Activated B cell treated with CpG ODN at 0.5 μM for 24 hours (primary cell): ENCODE results near the gene IL1R2. TPM values are rescaled to one million over a fixed set of nuclear protein-coding genes. Genes with fewer than 3 reads are reported as not detected.

Experiments
- ATAC-seq: fragments of 200-7000 bp; cut with Tn5 transposase; one replicate; pipeline ENCODE4 v1.10.0; 2021; ENCODE audit warnings: low read depth, mild to moderate bottlenecking, moderate library complexity
- CTCF ChIA-PET: fragments of 350-600 bp; sonication (Branson Sonifier 250); formaldehyde crosslinking; loops from one replicate; lab custom pipeline; 2021; ENCODE audit warnings: antibody characterized with exemption; lab: Charles Lee
- POLR2A ChIA-PET: fragments of 350-600 bp; sonication (Branson Sonifier 250); formaldehyde crosslinking; loops from one replicate; lab custom pipeline; 2021; ENCODE audit warnings: antibody characterized with exemption; lab: Charles Lee
- DNase-seq: peaks from one replicate; pipeline ENCODE4 v3.0.0; 2022
- H3K27ac Mint-ChIP-seq: one replicate; pipeline ENCODE4 v1.8.0; 2020; ENCODE audit warnings: mixed read lengths
- H3K27me3 Mint-ChIP-seq: one replicate; pipeline ENCODE4 v1.8.0; 2021; ENCODE audit warnings: mixed read lengths
- H3K36me3 Mint-ChIP-seq: one replicate; pipeline ENCODE4 v1.8.0; 2021; ENCODE audit warnings: low read depth, mixed read lengths
- H3K4me1 Mint-ChIP-seq: one replicate; pipeline ENCODE4 v1.8.0; 2021; ENCODE audit warnings: mixed read lengths
- H3K4me3 Mint-ChIP-seq: one replicate; pipeline ENCODE4 v1.8.0; 2020; ENCODE audit warnings: mild to moderate bottlenecking, mixed read lengths
- H3K9me3 Mint-ChIP-seq: one replicate; pipeline ENCODE4 v1.8.0; 2020; ENCODE audit warnings: mixed read lengths
- CTCF ChIP-seq: fragments of 200-600 bp; IDR thresholded peaks from one replicate; pipeline ENCODE4 v1.8.0; 2022; ENCODE audit warnings: antibody characterized with exemption, mild to moderate bottlenecking
- intact Hi-C: fragments of 100-400 bp; cut with micrococcal nuclease; formaldehyde crosslinking; loops from one replicate; pipeline ENCODE4 v1.15.1; 2024
- total RNA-seq: library from RNA; stranded (reverse); gene quantifications from 2 replicates; pipeline ENCODE4 v1.2.3, GENCODE V29; 2022

The IL1R2 gene
- total RNA-seq, 1 donor from 2014 or later = not detected

- peaks cover 55% of the 10 kb centered on the region for H3K27me3 Mint-ChIP-seq
- H3K27ac Mint-ChIP-seq = no peak overlapping the region
- H3K4me1 Mint-ChIP-seq = no peaks in the 10 kb centered on the region
- no peak for TF ChIP-seq CTCF
- DNase-seq (no peak), ATAC-seq (no peak)
- H3K9me3 Mint-ChIP-seq = peaks cover 3% of the 10 kb centered on the region
- ChIA-PET CTCF (interaction anchor here (1.5 kb wide), 1 partner anchor 195 kb away, joined by 5 read pairs; no protein-coding TSS in a partner anchor), POLR2A (no interaction called here)
- H3K4me3 Mint-ChIP-seq = no peak overlapping the region
- intact Hi-C loops = no loop called here
- H3K36me3 Mint-ChIP-seq = no peaks in the 10 kb centered on the region
Observed at GRCh38 chr2:102045697-102046096, 53.9 kb downstream of the IL1R2 start.

- H3K27me3 Mint-ChIP-seq = peaks cover 50% of the 10 kb centered on the region
- H3K4me3 Mint-ChIP-seq = no peak overlapping the region
- H3K36me3 Mint-ChIP-seq = no peaks in the 10 kb centered on the region
- ChIA-PET CTCF (interaction anchor here (0.5 to 1.5 kb wide), 2 partner anchors 11 to 194 kb away, joined by 3 to 5 read pairs; no protein-coding TSS in a partner anchor), POLR2A (no interaction called here)
- H3K9me3 Mint-ChIP-seq = peaks cover 3% of the 10 kb centered on the region
- no peak overlapping the region for H3K27ac Mint-ChIP-seq
- TF ChIP-seq CTCF = no peak
- ATAC-seq = no peak
- intact Hi-C loops = no loop called here
- DNase-seq = no peak
- H3K4me1 Mint-ChIP-seq = no peaks in the 10 kb centered on the region
Observed at GRCh38 chr2:102046135-102046986, 54.6 kb downstream of the IL1R2 start.

GRCh38 chr2:102048465-102048864 is 56.7 kb downstream of the IL1R2 start:
- Mint-ChIP-seq H3K27ac (no peak overlapping the region), H3K36me3 (no peaks in the 10 kb centered on the region), H3K4me3 (no peak overlapping the region), H3K27me3 (peaks cover 34% of the 10 kb centered on the region), H3K4me1 (no peaks in the 10 kb centered on the region), H3K9me3 (peaks cover 3% of the 10 kb centered on the region)
- no peak for DNase-seq
- ChIA-PET CTCF (no interaction called here), POLR2A (no interaction called here)
- intact Hi-C loops = no loop called here
- no peak for TF ChIP-seq CTCF
- no peak for ATAC-seq

GRCh38 chr2:102049756-102050443 is 58.1 kb downstream of the IL1R2 start:
- no peak for DNase-seq
- TF ChIP-seq CTCF = no peak
- Mint-ChIP-seq H3K4me3 (no peak overlapping the region), H3K27ac (no peak overlapping the region), H3K36me3 (no peaks in the 10 kb centered on the region), H3K4me1 (no peaks in the 10 kb centered on the region), H3K27me3 (peaks cover 27% of the 10 kb centered on the region), H3K9me3 (peaks cover 3% of the 10 kb centered on the region)
- CTCF ChIA-PET = no interaction called here
- intact Hi-C loops = no loop called here
- no peak for ATAC-seq
- POLR2A ChIA-PET = no interaction called here

GRCh38 chr2:102050854-102051391 is 59.2 kb downstream of the IL1R2 start:
- intact Hi-C loops = no loop called here
- ATAC-seq = no peak
- no peaks in the 10 kb centered on the region for H3K4me1 Mint-ChIP-seq
- H3K36me3 Mint-ChIP-seq = no peaks in the 10 kb centered on the region
- ChIA-PET POLR2A (no interaction called here), CTCF (no interaction called here)
- H3K9me3 Mint-ChIP-seq = peaks cover 3% of the 10 kb centered on the region
- H3K4me3 Mint-ChIP-seq = no peak overlapping the region
- TF ChIP-seq CTCF = no peak
- no peak overlapping the region for H3K27ac Mint-ChIP-seq
- H3K27me3 Mint-ChIP-seq = peaks cover 21% of the 10 kb centered on the region
- no peak for DNase-seq
